Choroid plexus epithelial cell (primary cell): ENCODE results near the gene AADACL2.
A peak's percentile ranks its signal among the peaks of the same experiment; 100 is the strongest.

Source experiments
- DNase-seq: peaks from one replicate; pipeline ENCODE4 v3.0.0-alpha.2; 2010; ENCODE audit warnings: low read depth
- H3K4me3 ChIP-seq: 2 replicates; pipeline ENCODE4 v1.5.1; 2011; ENCODE audit warnings: low read depth, mild to moderate bottlenecking, control low read depth, low read length, moderate library complexity
- TF ChIP-seq, protein P1 (sequence below): conservative IDR thresholded peaks from 2 replicates; pipeline ENCODE4 v1.5.1; 2011; ENCODE audit warnings: low read depth, mild to moderate bottlenecking, control low read depth, inconsistent platforms, low read length, moderate library complexity

AADACL2 gene

DNA sequence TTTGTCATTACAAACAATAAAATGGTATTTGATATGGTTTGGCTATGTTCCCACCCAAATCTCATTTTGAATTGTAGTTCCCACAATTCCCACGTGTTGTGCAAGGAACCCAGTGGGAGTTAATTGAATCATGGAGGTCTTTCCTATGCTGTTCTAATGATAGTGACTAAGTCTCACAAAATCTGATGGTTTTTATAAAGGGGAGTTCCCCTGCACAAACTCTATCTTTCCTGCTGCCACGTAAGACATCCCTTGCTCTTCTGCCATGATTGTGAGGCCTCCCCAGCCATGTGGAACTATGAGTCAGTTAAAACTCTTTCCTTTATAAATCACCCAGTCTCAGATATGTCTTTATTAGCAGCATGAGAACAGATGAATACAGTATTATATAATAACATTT lies 64.7 kb downstream of the AADACL2 start:
- TF ChIP-seq, protein P1, sequence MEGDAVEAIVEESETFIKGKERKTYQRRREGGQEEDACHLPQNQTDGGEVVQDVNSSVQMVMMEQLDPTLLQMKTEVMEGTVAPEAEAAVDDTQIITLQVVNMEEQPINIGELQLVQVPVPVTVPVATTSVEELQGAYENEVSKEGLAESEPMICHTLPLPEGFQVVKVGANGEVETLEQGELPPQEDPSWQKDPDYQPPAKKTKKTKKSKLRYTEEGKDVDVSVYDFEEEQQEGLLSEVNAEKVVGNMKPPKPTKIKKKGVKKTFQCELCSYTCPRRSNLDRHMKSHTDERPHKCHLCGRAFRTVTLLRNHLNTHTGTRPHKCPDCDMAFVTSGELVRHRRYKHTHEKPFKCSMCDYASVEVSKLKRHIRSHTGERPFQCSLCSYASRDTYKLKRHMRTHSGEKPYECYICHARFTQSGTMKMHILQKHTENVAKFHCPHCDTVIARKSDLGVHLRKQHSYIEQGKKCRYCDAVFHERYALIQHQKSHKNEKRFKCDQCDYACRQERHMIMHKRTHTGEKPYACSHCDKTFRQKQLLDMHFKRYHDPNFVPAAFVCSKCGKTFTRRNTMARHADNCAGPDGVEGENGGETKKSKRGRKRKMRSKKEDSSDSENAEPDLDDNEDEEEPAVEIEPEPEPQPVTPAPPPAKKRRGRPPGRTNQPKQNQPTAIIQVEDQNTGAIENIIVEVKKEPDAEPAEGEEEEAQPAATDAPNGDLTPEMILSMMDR, result no peak
- no peak overlapping the region for H3K4me3 ChIP-seq
- peak; percentile 53 for DNase-seq

- H3K4me3 ChIP-seq, result no peak overlapping the region
- TF ChIP-seq, protein P1, result no peak
- no peak for DNase-seq
Observed at GRCh38 chr3:151800431-151800830, 66.7 kb downstream of the AADACL2 start.

GRCh38 chr3:151804267-151804666 lies 70.5 kb downstream of the AADACL2 start:
- no peak for DNase-seq
- no peak overlapping the region for H3K4me3 ChIP-seq
- TF ChIP-seq, protein P1, result no peak

GRCh38 chr3:151806838-151807237 lies 73.1 kb downstream of the AADACL2 start:
- DNase-seq, result no peak
- TF ChIP-seq, protein P1, result no peak
- H3K4me3 ChIP-seq, result no peak overlapping the region
